ENCODE measurements around the gene ZNF569. TPM values are rescaled to one million over a fixed set of nuclear protein-coding genes. Genes with fewer than 3 reads are reported as not detected.

ZNF569 gene
- total RNA-seq, 4 donors from 2014 or later: 5.6 to 11.6 (median 7.7) TPM

- no peak for DNase-seq (ENCODE audit: extremely low spot score)
- Histone ChIP-seq H3K36me3 (peaks cover 8 to 30% (median 16%) of the 10 kb centered on the region in 4 donors), H3K27ac (replicated peaks in 1 of 4) (peak overlapping the region; percentile 90 to 97 (median 93)), H3K9me3 (peaks cover 0 to 3% (median 0%) of the 10 kb centered on the region in 4 donors), H3K27me3 (no peaks in the 10 kb centered on the region), H3K4me3 (peak overlapping the region; percentile 71 to 81 (median 78)), H3K4me1 (peaks cover 12 to 24% (median 17%) of the 10 kb centered on the region in 4 donors)
- intact Hi-C loops (cut with DNase I): loop anchor here (5.0 to 10.0 kb wide), 2 partner anchors 35 to 172 kb away; a partner anchor contains a TSS
- TF ChIP-seq POLR2AphosphoS5 (IDR thresholded peaks at IDR 0.05) (no peak), CTCF (IDR thresholded peaks at IDR 0.05) (no peak), POLR2A (IDR thresholded peaks at IDR 0.05; ENCODE audit: low read depth) (no peak), EP300 (IDR thresholded peaks at IDR 0.05) (no peak)
- 3% methylated on average over 9 of the region's 9 CpGs for WGBS
These were observed 39.9 kb upstream of the ZNF569 start for GRCh38 chr19:37507167-37507464.

GRCh38 chr19:37506387-37507166 is 39.3 kb upstream of the ZNF569 start, which contains the start of gene ZNF793:
Gene ZNF793 (plus strand): TSS chr19:37506939. CDS start chr19:37523440, 16,501 bp downstream.
- no peaks in the 10 kb centered on the region for H3K27me3 ChIP-seq
- TF ChIP-seq EP300 (IDR thresholded peaks at IDR 0.05): no peak
- TF ChIP-seq POLR2AphosphoS5 (IDR thresholded peaks at IDR 0.05): peak; percentile 70 to 82
- no peak for TF ChIP-seq CTCF (IDR thresholded peaks at IDR 0.05)
- no peak for TF ChIP-seq POLR2A (IDR thresholded peaks at IDR 0.05; ENCODE audit: low read depth)
- H3K27ac ChIP-seq (replicated peaks in 1 of 4): peak within 1 kb of the TSS; percentile 90 to 97 (median 93)
- H3K9me3 ChIP-seq: peaks cover 0 to under 1% (median 0%) of the 10 kb centered on the region in 4 donors
- H3K36me3 ChIP-seq: peaks cover 8 to 25% (median 10%) of the 10 kb centered on the region in 4 donors
- WGBS: 0% methylated on average over 40 of the region's 40 CpGs
- DNase-seq (ENCODE audit: extremely low spot score): peak; percentile 93
- peaks cover 12 to 24% (median 17%) of the 10 kb centered on the region in 4 donors for H3K4me1 ChIP-seq
- intact Hi-C loops (cut with DNase I): loop anchor here (5.0 to 10.0 kb wide), 2 partner anchors 34 to 172 kb away; a partner anchor contains a TSS
- peak within 1 kb of the TSS; percentile 71 to 81 (median 78) for H3K4me3 ChIP-seq

- Histone ChIP-seq H3K4me1 (peaks cover 12 to 24% (median 17%) of the 10 kb centered on the region in 4 donors), H3K36me3 (peaks cover 3 to 19% (median 4%) of the 10 kb centered on the region in 4 donors), H3K27me3 (no peaks in the 10 kb centered on the region), H3K9me3 (no peaks in the 10 kb centered on the region), H3K4me3 (peak overlapping the region; percentile 71 to 81 (median 78)), H3K27ac (replicated peaks in 1 of 4) (peak overlapping the region; percentile 90 to 97 (median 93))
- DNase-seq (ENCODE audit: extremely low spot score): peak; percentile 94
- intact Hi-C loops (cut with DNase I): loop anchor here (5.0 to 10.0 kb wide), 2 partner anchors 34 to 171 kb away; a partner anchor contains a TSS
- TF ChIP-seq POLR2AphosphoS5 (IDR thresholded peaks at IDR 0.05) (no peak), CTCF (IDR thresholded peaks at IDR 0.05) (no peak), EP300 (IDR thresholded peaks at IDR 0.05) (no peak), POLR2A (IDR thresholded peaks at IDR 0.05; ENCODE audit: low read depth) (no peak)
- 8% methylated on average over 12 of the region's 12 CpGs for WGBS
These were observed 38.7 kb upstream of the ZNF569 start for GRCh38 chr19:37505958-37506386.

GRCh38 chr19:37492213-37492612 is 25.0 kb upstream of the ZNF569 start:
- 75% methylated on average over 3 of the region's 3 CpGs for WGBS
- no peak overlapping the region for H3K27ac ChIP-seq (replicated peaks in 1 of 4)
- H3K36me3 ChIP-seq: no peaks in the 10 kb centered on the region
- H3K27me3 ChIP-seq: no peaks in the 10 kb centered on the region
- no peak for TF ChIP-seq CTCF (IDR thresholded peaks at IDR 0.05)
- no peak for TF ChIP-seq POLR2AphosphoS5 (IDR thresholded peaks at IDR 0.05)
- intact Hi-C loops (cut with DNase I): no loop called here
- DNase-seq (ENCODE audit: extremely low spot score): no peak
- H3K9me3 ChIP-seq: peaks cover 8 to 63% (median 60%) of the 10 kb centered on the region in 4 donors
- no peaks in the 10 kb centered on the region for H3K4me1 ChIP-seq
- H3K4me3 ChIP-seq: no peak overlapping the region
